ENCODE data around the gene LIN28B.
"Not testable (repeated sequence)": the region's sequence is repeated elsewhere in the genome, so short reads cannot be mapped to it uniquely, and the experiment has no call there.

The LIN28B gene

DNA sequence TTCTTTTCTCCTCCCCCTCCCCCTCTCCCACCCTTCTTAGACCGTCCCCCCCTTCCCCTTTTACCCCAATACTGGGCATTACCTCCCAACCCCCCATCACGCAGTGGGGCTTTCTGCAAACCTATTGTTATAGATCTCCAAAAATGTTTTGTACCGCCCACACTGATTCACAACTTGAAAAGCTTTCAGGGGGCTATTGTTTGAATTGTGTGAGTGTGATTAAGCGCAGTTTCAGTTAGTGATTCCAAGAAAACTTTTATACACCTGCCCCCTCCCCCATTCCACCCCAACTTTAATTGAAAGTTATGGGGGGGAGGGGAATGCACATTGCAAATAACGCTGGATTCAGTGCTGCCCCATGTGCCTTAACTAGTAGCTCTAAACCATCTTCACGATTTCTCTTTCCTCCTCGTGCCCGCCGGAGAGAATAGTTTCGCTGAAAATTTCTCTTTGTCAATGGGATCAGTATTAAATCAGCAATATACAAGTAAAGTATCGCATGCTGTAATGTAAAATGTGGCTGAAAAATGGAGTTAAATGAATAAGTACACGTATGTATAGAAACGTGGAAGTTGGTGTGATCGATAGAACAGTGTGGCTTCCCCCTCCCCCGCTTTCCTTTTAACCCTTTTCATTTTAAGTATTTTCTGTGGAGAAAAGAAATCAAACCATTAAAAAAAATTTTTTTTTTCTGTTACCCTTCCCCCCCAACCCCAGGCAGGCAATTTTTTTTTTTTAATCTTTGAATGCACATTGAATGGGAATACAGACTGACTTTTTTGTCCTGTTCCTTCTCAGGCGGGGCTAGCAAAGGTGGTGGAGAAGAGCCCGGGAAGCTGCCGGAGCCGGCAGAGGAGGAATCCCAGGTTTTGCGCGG is 632 bp downstream of the LIN28B start:
- peak; percentile 38 for DNase-seq (ENCODE audit: low spot score)

DNA sequence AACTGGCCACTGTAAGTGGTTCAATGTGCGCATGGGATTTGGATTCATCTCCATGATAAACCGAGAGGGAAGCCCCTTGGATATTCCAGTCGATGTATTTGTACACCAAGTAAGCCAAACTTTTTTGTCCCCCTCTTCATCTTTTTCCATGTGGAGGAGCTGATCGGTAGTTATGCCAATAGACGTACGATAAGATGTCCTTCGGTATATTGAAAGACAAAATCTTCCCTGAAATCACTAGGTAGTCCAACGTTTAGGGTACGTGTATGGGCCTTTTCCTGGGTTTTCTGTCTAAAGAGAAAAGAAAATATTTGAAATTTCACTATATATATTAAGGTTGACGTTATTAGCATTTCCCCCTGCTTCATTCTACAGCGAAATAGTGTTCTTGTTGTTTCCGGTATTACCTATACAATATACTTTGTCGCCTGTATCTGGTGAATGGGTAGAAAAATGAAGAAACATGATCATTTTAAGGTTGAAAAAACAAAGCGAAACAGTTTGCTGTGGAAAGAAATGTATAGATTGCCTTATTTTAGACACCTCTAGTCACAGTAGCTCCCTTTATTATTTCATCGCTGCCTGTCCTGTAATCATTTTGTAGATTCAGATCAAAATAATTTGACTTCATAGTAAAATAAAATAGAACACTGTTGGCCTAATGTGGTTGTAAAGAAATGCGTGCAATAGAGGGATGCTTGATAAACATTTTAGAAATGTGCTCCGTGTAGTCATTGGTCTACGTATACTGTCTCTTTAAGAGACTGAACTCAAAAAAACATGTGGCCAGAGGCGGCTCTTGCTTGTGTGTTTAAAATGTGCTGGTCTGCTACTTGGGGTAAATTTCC is 1.5 kb downstream of the LIN28B start:
- DNase-seq (ENCODE audit: low spot score) = no peak

DNA sequence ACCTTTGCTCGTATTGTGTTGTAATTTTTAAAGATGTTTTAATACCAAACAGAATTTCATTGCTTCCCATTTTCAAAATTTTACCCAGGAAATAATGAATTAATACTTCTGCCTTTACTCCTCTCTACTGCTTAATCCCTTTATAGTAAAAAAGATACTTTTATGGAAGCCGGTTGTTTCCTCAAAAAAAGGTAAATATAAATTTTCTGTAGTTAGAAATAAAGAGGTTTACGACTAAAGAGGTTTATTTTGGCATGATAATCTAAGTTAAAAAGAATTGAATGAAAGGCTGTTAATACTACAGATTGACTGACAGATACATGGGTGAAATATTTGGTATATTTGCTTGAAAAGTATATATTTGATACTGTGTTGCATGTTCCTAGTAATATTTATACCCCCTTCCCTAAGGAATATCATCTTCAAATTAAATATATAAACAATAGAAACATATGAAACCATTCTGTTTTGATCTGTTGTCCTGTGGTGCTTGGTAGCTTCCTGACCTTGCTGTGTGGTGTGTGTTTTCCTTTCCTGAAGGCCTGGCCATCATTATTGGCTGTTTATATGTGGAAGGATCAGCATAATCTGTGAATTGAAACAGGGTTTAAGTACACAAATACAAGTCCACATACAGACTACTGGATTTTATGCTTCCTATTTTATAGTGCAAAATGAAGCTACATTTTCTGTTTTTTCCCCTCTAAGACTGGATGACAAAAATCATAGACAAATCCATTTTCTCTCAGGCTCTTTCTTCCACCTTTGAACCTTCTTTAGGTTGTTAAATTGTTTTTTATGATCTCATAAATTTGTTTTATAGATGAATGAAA is 2.3 kb downstream of the LIN28B start:
- DNase-seq (ENCODE audit: low spot score) = no peak

DNA sequence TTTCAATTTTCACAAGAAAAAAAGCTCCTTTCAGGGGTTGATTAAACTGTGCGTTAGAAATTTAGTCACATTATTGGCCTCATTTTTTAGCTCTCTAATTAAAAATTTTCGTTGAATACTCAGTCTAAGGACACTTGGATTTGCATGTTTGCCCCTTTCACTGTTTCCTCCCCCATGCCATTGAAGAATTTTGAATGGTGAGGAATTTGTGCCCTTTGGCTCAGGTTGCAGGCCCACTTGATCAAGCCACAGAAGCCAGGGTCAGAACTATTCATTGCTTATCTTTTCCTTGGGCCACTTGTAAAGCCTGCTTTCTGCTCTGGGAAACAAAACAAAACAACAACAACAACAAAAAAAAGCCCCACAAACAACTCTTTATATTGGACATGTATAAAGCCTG is 12.2 kb downstream of the LIN28B start:
- DNase-seq (ENCODE audit: low spot score) = peak; percentile 20

DNA sequence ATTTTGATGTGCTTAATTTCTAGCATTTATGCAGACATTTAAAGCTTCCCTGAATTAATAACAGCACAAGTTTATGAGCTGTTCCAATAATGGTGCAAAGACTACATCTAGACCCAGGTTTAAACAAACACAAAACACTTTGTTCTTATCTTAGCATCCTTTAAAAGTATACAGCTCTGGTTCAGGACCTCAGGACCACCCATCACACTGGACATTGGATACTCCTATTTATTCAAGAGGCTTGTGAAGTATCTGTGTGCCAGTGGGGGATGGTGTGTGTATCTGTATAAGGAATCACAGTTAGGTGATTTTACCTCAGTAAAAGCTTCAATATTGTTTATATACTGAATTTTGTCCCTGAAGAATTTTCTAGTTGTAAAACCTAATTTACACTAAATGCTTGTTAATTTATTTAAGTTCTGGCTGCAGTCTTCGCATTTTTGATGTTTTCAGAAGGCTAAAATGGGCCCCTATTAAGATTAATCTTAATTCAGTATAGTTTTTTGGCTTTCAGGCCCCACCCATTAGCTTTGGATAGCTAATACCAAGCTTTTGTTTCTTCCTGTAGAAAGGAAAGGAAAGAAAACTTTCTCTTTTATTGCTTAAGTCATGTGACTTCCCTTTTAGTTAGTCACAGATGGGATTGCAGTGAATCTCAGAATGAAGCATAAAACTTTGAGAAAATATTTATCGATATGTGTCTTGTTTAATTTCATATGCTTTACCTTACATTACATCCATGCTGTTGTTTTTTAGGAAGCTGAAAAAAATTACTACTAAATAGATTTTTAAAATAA is 13.1 kb downstream of the LIN28B start:
- no peak for DNase-seq (ENCODE audit: low spot score)

DNA sequence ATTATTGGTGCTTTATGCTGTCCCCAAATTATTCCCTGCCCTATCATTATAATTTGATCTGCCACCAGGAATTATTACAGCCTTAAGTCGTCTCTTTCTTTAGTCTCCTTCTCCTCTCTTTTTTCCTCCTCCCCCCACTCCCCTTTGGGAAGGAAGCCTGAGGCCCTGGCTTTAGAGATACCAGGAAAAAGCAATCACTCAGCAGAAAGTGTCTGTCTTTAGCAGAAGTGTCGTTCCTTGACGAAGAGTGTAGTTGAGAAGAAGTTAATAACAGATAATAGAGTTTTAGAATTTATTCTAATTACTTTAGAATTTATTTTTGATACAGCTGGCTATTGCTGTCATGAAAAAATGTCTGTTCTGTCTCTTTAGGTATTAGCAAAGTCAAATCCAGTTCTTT is 16.5 kb downstream of the LIN28B start:
- DNase-seq (ENCODE audit: low spot score) = no peak

DNA sequence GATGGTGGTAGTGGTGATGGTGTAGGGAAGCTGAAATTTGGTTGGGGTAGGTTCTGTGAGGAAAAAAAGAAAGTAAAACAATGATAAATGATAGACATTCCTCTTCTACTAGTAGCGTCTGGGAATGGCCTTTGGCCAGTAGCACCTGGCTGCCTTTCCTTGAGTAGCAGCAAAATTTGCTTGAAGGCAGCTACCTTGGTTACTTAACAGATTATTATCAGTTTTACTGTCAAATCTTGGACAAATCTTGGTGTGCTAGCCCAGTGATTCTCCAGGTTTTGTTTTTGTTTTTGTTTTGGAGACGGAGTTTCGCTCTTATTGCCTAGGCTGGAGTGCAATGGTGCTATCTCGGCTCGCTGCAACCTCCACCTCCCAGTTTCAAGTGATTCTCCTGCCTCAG is 26.4 kb downstream of the LIN28B start:
- no peak for DNase-seq (ENCODE audit: low spot score)

DNA sequence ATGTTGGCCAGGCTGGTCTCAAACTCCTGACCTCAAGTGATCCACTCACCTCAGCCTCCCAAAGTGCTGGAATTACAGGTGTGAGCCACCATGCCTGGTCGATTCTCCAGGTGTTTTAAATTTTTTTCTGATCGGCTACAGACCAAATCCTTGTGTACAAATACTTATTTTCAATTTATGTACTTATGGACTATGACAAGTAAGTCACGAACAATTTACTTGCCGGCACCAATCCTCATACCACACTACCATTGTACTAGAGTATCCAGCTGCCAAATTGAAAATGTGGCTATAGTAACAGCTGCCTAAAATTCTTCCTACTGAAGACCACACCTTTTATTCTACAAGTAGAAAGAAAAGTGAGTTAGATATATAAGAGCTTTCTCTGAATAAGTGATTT is 26.9 kb downstream of the LIN28B start:
- DNase-seq (ENCODE audit: low spot score) = no peak

DNA sequence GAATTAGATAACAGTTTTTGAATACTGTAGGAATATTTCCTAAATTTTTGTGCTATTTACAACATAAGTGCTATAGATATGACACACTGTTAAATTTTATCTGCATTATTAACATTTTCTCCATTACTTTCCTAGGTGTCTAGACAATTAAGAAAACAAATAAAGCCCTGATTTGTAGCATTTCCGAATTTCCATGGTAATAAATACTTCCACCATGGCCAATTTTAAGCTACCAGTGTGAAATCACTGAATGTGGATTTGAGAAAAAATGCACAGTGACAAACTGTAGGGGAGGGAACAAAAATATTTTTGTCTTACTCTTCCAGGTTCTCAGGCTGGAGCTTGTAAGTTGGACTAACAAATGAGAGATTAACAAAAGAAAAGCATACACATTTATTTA is 27.9 kb downstream of the LIN28B start:
- DNase-seq (ENCODE audit: low spot score) = no peak

DNA sequence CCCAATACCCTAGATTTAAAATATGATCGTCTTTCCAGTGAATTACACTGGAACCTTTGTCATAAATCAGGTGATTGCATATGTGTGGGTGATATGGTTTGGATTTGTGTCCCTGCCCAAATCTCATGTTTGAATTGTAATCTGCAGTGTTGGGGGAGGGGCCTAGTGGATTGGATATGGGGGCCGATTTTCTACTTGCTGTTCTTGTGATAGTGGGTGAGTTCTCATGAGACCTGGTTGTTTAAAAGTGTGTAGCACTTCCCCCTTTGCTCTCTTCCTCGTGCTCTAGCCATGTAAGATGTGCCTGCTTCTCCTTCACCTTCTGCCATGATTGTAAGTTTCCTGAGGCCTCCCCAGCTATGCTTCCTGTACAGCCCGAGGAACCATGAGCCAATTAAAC is 29.0 kb downstream of the LIN28B start:
- not testable (repeated sequence) for DNase-seq (ENCODE audit: low spot score)

DNA sequence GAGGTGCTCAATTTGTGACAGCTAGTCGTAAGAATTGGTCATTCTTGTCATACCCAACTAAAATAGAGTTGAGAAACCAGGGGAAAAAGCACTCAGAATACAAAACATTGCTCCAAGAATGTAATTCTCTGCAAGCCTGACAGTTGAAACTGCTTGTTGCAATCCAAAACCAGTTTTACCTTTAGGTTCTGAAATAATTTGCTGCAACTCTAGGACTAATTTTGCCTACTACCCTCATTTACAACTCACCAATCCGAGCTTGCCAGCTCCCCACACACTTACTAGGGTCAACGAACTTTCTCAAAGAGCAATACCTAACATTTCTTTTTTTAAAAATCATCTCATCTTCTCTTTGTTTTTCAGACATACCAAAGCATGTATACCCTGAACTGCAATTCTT is 29.7 kb downstream of the LIN28B start:
- DNase-seq (ENCODE audit: low spot score) = no peak

DNA sequence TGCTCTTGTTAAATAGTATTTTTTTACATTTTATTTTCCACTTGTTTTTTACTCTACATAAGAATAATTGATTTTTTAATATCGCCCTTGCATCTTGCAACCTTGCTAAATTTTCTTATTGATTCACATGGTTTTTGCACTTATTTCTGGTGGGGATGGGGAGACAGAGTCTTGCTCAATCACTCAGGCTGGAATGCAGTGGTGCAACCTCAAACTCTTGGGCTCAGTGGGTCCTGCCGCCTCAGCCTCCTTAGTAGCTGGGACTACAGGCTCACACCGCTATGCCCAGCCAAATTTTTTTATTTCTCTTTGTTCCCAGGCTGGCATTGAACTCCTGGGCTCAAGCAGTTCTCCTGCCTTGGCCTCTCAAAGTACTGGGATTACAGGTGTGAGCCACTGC is 30.3 kb downstream of the LIN28B start:
- DNase-seq (ENCODE audit: low spot score) = no peak

DNA sequence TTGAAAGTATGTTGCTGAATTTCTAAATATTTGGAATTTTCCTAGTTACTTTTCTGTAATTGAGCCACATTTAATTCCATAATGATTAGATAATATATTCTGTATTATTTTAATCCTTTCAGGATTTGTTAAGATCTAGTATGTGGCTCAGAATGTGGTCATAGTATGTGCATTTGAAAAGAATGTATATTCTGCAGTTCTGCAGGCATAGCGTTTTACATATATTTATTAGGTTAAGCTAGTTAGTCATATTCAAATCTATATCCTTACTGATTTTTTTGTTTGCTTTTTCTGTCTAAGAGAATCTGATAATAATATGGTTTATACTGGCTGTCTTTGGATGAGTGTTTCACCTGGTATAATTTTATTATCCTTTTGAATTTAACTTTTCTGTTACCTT is 33.2 kb downstream of the LIN28B start:
- DNase-seq (ENCODE audit: low spot score) = no peak

DNA sequence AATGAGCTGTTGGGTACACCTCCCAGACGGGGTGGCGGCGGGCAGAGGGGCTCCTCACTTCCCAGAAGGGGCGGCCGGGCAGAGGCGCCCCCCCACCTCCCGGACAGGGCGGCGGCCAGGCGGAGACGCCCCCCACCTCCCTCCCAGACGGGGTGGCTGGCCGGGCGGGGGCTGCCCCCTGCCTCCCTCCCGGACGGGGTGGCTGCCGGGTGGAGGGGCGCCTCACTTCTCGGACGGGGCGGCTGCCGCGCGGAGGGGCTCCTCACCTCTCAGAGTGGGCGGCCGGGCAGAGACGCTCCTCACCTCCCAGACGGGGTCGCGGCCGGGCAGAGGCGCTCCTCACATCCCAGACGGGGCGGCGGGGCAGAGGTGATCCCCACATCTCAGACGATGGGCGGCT is 34.2 kb downstream of the LIN28B start:
- not testable (repeated sequence) for DNase-seq (ENCODE audit: low spot score)

DNA sequence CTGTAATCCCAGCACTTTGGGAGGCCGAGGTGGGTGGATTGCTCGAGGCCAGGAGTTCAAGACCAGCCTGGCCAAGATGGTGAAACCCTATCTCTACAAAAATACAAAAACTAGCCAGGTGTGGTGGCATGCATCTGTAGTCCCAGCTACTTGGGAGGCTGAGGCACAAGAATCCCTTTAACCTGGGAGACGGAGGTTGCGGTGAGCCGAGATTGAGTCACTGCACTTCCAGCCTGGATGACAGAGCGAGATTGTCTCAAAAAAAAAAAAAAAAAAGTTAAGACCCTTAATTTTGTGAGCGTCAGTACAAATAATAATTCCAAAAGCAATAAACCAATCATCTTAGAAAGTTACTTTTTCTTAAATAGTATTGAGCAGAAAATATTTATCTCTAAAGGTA is 36.7 kb downstream of the LIN28B start:
- DNase-seq (ENCODE audit: low spot score) = not testable (repeated sequence)

DNA sequence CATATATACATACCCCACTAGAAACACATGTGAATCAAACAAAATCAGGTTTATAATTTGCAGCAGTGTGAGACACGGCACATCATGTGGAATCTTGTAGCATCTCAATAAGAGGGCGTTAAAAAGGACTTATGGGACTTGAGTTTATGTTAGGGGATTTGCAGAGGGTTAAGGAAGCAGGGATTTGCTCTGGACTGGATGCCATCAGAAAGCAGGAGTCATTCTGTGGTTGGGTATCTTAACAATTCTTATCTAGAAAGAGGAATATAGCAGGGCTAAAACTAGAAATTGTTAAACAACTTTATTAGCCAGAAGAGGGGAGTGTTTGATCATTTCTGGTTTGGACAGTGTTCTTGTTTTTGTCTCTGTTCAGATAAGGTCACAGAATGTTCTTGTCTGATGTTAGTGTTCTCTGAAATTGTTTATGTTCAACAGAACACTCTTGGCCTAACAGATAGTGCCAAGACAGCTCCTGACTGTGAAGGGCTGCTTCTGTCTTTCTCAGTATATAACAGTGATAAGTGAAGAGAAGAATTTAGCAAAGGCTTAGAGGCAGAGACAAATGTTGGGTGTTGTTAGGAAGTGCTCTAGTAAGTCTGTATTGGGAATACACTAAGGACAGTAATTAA is 39.2 kb downstream of the LIN28B start:
- DNase-seq (ENCODE audit: low spot score) = no peak

DNA sequence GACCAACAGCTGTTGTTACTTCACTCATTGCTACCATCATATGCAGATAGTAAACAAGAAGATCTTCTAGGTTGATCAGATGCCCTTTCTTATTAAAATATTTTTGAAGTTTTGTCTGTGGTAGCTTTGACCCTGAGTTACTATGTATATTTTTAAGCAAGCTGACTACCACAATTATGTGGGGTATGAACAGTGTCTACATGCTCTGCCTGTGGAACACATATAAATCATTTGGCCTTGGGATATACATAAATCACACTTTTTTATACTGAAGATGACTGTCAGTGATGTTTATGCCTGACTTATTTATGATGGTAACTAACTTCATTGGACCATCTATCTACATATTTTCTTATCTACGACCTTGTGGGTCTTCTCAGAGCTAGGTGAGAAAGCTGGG is 44.2 kb downstream of the LIN28B start:
- DNase-seq (ENCODE audit: low spot score) = no peak

DNA sequence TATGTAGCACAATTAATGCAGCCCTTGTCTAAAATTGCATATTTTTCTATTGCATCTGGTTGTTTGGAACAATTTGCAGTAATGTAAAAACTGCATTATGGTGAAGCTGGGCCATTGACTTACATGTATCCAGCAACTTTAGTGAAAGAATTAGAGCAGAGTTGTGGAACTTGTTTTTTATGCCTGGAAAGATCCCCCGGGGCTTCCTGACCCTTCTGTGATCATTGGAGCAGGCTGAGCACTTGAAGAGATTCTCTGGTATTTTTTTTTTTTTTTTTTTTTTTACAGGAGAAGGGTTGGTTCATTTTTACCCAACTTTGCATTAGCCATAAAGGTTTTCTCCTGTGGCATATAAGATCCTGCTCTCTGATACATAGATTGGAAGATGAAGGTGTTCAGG is 45.0 kb downstream of the LIN28B start:
- peak; percentile 17 for DNase-seq (ENCODE audit: low spot score)

DNA sequence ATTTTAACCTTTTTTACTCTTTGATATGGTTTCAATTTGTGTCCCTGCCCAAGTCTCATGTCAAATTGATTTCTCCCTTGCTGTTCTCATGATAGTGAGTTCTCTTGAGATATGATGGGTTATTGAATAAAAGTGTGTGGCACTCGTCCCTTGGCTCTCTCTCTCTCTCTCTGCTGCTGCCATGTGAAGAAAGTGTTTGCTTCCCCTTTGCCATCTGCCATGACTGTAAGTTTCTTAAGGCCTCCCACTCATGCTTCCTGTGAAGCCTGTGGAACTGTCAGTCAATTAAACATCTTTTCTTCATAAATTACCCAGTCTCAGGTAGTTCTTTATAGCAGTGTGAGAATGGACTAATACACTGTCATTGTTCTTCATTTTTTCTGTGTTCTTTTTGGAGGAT is 48.5 kb downstream of the LIN28B start:
- no peak for DNase-seq (ENCODE audit: low spot score)

DNA sequence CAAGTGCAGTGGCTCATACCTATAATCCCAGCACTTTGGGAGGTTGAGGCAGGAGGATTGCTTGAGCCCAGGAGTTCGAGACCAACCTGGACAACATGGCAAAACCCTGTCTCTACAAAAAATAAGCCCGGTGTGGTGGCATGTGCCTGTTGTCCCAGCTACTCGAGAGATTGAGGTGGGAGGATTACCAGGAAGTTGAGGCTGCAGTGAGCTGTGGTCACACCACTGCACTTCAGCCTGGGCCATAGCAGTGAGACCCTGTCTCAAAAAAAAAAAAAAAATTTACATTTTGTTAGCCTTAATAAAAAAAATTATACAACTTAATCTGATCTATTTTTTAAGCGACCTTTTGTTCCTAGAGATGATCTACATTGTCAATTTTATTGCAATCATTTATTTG is 56.6 kb downstream of the LIN28B start:
- DNase-seq (ENCODE audit: low spot score) = not testable (repeated sequence)

DNA sequence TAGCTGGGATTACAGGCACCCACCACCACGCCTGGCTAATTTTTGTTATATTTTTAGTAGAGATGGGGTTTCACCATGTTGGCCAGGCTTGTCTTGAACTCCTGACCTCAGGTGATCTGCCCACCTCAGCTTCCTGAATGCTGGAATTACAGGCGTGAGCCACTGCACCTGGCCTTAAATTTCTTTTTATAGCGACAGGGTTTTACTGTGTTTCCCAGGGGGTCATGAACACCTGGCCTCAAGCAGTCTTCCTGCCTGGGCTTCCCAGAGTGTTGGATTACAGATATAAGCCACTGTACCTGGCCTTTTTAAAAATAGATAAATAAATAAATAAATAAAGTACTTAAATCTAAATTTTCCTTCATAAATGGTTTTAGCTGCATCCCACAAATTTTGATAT is 57.5 kb downstream of the LIN28B start:
- DNase-seq (ENCODE audit: low spot score) = no peak

All from iPS-NIHi11 (cell line).